ENCODE results near the gene POLR2C.

DNA sequence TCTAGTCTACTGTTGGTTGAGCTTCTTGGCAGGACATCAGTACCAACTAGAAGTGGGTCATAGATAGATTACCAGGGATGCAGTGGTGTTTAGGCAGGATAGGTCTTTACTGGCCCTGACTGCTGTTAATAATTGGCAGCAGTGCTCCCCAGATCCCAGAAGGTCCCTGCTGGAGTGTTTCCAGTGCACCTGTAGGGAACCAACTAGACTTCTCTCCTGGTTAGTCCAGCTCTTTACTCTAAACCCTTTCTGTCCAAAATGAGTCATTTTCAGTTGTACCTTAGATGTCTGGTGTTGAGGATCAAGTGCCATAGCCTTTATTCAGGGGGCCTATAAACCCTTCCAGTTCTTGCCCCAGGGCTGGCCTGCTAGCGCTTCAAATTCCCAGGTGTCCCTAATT, 8.7 kb downstream of the POLR2C start:
- no peak for TF ChIP-seq EZH2 (IDR thresholded peaks at IDR 0.05; ENCODE audit: insufficient read depth, low read length)
- TF ChIP-seq, protein P1, sequence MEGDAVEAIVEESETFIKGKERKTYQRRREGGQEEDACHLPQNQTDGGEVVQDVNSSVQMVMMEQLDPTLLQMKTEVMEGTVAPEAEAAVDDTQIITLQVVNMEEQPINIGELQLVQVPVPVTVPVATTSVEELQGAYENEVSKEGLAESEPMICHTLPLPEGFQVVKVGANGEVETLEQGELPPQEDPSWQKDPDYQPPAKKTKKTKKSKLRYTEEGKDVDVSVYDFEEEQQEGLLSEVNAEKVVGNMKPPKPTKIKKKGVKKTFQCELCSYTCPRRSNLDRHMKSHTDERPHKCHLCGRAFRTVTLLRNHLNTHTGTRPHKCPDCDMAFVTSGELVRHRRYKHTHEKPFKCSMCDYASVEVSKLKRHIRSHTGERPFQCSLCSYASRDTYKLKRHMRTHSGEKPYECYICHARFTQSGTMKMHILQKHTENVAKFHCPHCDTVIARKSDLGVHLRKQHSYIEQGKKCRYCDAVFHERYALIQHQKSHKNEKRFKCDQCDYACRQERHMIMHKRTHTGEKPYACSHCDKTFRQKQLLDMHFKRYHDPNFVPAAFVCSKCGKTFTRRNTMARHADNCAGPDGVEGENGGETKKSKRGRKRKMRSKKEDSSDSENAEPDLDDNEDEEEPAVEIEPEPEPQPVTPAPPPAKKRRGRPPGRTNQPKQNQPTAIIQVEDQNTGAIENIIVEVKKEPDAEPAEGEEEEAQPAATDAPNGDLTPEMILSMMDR (IDR thresholded peaks at IDR 0.05; ENCODE audit: insufficient read depth, low read depth, low read length), result no peak
